Activated T-cell treated with anti-CD3 and anti-CD28 coated beads for 4 hours (primary cell): ENCODE measurements around the gene ZBTB25.
A peak's percentile ranks its signal among the peaks of the same experiment; 100 is the strongest.

Experiments
- DNase-seq: peaks from one replicate; pipeline ENCODE4 v3.0.0-alpha.2; 2020

The ZBTB25 gene

DNA sequence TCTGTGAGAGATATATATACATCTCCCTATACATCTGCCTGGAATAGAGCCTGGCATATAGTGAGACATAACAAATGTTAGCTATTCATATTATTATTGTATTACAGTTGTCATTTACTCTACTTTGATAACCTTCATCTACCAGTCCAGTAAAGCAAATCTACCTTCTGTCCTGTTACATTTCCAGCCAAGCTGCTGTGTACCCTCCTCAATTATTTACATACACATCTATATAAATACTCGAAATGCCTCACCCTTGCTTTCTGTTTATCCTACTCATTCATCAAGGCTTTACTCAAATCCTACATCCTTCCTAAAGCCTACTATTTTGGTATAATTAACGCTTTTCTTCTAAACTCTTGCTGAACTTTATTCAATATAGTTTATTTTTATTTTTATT is 9.6 kb upstream of the ZBTB25 start:
- no peak for DNase-seq

DNA sequence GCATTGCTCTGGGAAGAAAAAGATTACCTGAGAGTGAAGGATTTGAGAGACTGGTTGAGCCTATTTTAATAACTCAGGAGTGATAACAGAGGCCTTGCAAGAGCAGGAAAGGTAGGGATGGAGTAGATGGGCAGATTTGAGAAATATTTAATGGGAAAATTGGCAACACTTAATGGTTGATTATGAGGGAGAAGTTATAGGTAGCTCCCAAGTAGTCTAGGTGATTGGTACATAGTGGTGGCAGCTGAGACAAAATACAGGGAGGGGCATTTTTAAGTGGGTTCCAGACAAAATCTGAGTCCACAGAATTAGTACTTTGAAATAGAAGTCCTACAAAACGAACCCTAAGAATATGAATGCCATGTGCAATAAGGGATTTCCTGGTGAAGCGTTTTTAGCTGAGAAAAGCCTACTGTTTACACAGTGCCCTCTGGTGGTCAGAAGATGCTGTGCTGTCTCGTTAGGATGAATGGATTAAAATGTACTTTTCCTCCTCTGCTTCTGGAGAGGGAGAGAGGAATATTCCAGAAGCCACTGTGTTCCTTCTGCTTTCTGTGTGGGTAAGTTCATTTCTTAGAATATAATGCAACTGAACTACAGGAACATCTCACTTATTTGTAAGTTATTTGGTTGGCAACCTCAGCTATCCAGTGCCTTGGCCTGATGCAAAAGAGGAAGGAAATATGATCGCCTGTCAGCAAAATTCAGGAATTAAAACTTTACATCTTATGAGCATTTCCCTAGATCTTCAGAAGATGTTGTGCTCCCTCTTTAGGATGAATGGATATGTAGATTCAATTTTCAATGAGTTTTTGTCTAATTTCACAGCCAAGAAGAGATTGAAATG is 7.4 kb upstream of the ZBTB25 start:
- DNase-seq, result peak; percentile 58

DNA sequence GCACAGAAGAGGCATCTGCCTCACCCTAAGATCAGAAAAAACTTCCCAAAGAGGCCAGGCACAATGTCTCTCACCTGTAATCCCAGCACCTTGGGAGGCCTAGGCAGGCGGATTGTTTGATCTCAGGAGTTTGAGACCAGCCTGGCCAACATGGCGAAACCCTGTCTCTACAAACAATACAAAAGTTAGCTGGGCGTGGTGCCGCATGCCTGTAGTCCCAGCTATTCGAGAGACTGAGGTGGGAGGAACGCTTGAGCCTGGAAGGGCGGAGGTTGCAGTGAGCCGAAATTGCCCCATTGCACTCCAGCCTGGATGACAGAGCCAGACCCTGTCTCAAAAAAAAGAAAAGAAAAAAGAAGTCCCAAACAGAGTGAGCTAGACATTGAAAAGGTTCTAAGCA is 5.4 kb upstream of the ZBTB25 start:
- no peak for DNase-seq

DNA sequence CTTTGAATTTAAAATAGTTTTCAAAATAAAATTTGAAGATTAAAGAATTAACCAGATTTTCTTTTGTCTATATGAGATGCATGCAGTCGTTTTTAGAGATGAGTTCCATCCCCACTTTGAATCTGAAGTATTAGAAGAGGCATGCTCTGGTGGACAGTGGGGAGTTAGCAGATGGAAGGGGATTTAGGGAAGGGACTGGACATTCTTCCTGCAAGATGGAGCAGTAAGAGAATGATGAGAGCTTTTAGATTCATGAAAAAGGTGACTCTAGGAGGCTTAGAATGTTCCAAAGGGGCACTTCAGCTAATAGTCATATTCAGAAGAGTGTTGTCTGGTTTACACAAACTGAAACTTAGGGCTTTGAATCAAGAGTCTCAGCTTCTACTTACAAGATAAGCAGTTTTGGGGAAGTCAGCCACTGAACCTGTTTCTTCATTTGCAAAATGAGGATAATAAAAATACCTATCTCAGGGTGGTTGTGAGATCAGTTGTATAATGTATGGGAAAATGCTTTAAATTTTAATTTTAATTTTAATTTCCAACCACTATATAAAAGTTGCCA is 4.7 kb upstream of the ZBTB25 start:
- no peak for DNase-seq

DNA sequence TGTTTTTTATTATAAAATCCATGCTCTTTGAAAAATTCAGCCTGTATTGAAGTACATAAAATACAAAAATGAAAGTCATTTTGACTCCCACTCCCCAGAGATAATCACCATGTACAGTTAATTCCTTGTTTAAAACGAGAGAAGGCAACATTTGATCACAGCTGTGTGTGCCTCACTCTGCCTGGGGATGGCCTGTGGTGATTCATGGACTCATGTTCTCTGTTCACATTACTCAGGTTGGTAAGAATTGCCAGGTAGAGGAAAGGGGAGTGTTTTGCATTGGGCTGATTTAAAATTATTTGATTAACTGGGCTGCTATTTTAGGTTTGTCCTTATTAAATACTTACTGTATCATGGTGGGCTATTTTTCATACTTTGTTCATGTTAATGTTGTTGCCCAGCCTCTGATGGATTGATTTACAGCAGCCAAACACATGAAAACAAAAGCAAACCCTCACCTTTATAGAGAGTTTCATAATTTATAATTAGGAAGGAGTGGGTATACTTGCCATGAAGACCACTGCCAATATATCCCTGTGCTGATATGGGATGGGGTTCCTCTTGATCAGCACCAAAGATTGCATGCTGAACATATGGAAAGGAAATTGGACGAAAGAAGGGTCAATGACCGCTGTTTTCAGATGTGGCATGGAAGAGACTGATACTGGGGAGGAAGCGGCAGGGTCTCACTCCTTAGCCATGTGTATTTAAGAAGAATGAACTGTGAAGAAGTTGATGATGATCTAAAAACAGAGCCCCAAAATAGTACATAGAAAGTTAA is 3.9 kb upstream of the ZBTB25 start:
- DNase-seq, result peak; percentile 11

DNA sequence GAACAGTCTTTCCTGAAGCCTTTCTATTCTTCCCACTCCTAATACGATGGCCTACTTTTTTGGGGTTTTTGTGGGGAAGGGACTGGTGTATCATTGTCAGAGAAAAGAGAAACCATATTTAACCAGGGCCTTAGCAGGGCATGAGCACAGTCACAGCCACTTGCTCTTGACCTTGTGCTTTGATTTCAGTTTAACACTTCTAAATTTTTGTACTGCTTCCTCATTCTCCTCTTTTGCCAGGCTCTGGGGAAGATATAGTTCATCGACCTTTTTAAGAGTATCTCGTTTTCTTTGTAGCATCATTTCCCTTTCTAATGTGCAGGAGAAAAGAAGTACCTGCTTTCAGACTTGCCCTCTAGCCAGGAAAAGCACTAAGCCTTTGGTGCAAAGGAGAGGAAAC is 3.1 kb upstream of the ZBTB25 start:
- no peak for DNase-seq

DNA sequence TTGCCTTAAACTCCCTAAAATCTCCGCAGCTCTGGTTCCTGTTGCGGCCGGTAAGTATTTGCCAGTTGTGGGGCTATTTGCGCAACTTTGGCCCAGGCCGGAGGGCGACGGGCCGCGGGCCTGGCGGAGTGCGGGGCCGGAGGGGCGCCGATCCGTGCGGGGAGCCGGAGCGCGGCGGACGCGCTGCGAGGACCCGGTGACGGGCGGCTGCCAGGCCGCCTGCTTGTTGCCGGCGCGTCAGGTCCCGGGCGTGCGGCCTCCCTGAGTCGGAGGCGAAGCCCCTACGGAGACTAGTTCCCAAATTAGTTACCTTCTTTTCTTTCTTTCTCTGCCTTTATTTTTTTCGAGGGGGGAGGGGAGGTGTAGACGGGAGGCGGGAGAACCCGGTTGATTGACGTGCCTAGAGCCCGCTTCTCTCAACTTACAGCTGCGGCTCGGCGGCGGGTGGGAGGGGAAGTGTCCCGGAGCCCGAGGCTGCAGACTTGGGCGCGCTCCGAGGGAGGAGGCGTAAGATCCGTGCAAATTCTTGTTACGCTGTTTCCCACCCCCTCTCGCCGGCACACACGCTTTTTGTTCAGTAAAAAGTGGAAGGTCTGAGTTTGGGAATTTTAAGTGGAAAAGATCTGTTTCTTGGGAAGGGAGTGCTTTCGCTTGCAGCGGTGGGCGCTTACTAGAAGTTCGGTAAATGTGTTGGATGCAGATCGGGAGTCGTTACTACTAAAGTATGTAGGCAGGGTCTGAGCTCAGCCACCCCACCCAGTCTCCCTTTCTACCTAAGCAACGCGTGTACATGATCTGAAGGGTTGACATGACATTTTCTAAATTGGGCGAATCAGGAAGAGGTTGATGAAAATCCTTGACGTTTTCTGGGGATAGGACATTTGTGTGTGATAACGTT is 1.5 kb upstream of the ZBTB25 start:
- DNase-seq, result peak; percentile 77

DNA sequence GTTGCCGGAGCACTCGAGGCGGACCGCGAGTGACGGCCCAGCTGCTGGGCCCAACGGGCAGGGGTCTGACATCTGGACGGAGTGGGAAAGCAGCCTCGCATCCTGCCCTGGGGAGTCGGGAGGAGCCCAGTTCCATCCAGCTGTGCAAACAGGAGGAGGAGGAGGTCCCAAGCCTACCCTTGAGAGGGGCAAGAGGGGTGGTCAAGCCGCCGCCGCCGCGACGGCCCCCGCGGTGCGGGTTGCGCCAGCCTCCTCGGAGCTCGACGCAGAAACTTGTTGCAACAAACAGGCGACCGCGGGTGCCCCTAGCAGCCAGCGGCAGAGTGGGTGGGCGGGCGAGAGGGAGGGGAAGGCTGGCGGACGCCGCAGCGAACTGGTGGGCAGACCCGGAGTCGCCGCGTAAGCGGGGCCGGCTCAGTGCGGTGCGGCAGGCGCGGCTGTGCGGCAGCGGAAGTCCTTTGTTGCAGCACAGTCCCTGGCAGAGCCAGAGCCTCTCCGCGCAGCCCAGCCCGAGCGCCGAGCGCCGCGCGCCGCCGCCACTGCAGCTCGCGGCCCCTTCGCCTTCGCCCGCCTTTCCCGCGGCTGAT is 765 bp upstream of the ZBTB25 start, which contains the start of gene ZBTB1:
Gene ZBTB1, plus strand, starts transcription at position 461 of the 587 bp plus-strand sequence. CDS start 16,735 bp downstream, outside the sequence.
- DNase-seq, result peak; percentile 76

DNA sequence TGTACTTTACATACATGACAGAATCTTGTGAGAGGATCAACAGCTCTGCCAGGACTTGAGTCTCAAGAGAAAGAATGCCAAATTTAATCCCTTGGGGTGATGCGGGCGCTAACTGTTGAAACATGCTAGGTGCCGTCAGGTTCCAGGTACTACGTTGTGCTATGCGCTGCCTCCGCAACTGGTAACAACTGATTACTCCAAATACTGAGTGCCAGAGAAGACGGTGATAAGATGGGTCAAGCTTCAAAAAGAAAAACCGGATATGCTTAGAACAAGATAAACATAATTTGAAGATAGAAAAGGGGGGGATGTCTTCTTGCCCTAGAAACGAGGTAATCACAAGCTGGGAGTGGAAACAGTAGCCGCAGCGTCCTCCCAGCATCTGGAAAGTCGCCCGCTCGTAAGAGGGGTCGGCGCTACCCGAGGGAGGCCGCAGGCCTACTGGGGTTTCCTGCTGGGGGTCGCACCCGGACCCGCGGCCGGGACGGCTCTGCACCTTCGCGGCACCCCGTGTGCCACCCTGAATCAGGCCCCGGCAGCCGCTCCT is 678 bp downstream of the ZBTB25 start:
- DNase-seq, result peak; percentile 25

DNA sequence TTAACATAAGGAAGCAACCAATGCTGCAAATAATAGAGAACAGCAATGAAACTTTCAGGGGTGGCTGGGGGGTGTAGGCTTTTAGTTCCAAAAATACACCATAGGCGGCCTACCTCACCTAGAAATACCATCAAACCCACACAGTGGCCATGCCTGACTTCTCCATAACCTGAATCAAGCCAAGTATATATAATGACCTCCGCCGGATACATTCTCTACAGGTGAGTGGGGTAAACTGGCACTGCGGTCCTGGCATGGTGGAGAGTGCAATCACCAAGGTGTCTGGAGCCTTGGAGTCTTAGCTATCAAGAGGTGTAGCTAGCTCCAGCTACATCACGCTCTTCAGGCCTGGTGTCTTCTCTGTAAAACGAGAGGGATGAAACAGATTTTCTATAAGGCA is 1.2 kb downstream of the ZBTB25 start:
- DNase-seq, result no peak

DNA sequence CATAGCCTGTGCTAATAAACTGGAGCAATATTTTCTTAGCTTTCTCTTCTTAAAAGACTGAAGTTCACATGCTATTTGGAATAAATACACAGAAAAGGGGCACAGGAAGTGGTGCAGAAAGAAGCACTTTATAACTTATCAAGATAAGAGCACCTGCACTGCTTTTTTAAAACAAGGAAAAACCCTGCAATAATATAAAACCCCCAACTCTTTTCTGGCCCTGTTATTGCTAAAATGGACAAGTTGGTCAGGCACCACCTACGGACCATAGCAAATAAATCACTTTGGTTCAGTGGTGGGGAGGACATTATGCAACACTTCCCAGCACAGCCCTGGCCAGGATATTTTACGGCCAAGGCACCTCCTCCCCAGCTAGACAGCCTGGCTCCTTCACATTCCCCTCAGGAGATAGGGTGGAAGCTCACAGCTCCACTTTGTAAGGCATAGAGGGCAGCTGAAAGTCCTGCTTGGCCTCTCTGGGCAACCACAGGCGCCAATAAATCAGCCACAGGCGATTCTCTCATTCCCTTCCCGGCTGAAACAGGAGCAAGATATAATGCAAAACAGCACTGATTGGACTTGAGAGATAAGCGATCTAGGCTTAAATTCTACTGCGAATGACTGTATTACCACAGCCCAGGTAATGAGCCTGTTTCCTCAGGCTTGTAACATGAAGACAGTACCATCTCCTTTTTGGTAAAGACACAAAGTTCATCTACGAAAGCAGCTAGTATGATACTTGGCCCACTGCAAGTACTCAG is 2.0 kb downstream of the ZBTB25 start:
- DNase-seq, result no peak

DNA sequence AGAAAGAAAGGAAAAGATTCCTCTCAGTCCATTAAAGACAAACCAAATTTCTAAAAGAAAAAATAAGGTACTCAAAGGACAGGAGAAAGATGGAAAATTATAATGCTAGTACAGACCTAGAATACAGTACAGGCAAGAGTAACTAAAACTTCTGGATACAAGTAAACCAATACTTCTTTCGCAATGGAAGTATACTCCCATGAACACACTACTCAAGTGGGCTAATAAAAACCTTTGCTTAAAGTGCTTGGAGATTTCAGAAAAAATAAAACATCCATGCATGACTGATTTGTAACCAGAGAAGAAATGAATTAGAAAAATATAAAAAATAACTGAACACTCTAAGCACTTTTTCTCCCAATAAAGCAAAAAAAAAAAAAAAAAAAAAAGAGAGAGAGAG is 3.5 kb downstream of the ZBTB25 start:
- no peak for DNase-seq

DNA sequence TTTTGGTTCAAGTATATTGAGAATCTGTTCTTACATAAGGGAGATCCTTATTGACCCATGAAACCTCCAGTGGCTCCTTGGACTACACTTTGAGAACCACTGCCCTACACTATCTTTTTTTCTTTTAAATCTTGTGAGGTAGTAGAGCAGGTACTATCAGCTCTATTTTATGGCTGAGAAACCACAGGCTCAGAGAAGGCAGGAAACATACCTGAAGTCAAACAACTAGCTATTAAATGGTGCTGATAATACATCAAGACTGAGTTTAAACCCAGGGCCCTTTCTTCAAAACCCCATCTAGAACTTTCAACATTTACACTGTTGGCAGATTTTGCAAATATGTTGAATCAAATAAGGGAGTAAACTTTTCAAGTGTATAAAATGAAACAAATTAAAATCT is 6.9 kb downstream of the ZBTB25 start:
- no peak for DNase-seq

DNA sequence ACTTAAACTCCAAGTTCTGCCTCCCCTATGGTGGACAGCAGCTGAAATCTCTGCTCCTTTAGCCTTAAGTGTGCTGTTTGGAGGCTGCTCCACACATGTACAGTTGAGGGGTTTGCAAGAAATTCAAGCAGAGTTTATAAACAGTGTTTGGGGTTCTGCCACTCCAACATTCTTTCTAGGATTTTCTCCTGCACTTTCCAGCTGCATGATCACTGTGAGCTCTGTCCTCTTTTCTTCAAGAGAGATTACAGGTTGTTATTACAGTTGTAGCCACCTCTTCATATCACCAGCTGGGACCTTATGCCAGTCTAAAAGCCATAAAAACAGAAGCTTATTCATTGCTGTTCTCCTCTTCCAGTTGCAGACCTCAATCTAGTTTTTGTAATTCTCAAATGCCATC is 8.4 kb downstream of the ZBTB25 start:
- no peak for DNase-seq

DNA sequence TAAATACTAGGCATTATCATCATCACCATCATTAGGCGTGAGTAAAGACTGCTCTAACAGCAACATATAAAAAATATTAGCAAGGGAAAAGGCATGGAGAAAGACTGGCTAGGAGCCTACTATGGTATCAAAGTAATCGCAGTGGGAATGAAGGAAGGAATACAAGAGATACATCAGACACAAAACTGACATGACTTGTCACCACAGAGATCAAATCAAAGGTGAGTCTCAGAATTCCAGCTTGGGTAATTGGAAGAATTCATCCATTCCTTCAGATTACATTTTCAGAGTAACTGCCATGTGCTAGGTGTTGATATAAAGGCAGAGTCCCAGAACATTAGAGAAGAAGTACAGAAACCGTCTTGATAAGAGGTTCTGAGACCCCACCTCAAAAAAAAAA is 10.2 kb downstream of the ZBTB25 start:
- no peak for DNase-seq

DNA sequence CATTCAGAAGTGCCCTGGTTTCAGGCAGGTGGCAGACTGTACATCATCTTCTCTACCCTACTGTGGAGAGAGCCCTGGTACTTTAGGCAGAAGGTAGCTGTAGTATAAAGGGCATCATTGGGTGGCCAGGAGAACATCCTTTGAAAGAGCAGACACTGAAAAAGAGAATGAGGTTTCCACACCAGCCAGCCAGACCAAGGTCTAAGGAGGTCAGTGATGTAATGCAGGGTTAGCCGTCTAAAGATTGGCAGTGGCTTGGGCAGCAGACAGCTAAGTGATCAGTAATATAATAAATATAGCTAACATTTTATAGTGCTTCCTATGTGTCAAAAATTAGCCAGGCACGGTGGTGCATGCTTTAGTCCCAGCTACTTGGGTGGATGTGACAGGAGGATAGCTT is 12.0 kb downstream of the ZBTB25 start:
- no peak for DNase-seq

DNA sequence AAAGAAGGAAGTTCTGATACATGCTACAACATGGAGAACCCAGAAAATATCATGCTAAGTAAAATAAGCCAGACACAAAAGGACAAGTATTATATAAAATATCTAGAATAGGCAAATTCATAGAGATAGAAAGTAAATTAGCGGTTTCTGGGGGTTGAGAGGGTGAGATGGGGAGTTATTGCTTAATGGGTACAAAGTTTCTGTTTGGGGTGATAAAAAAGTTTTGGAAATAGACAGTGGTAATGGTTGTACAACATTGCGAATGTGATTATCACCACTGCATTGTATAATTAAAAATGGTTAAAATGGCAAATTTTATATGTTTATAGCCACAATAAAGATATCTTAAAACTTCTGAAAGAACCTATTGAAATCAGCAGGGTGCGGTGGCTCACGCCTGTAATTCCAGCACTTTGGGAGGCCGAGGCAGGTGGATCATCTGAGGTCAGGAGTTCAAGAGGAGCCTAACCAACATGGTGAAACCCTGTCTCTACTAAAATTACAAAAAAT is 15.0 kb downstream of the ZBTB25 start:
- DNase-seq, result no peak

DNA sequence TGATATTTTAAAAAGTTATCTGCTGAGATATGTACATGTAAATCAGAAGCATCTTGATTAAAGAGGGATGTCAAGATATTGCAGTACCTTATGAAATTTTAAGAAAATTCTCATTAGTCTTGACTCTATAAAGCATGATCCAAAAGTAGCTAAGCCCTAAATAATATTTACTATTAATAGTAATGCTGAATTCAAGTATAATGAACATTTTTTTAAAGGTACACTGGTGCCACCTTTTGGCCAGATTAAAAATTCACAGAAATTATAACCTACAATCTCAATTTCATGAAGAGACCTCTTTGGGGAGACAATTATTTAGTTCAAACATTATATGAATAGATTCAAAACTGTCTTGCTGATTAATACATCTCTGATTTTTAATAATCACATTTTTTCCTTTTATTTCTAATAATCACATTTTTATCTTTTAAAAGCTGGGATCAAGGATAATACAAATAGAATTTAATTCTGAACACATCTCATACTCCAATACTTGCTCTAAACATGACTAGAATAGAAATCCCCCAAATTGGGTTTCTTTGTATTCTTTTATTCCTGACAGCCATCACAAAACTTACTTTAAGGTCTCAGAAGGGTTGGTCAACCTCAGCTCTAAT is 24.9 kb downstream of the ZBTB25 start:
- no peak for DNase-seq

DNA sequence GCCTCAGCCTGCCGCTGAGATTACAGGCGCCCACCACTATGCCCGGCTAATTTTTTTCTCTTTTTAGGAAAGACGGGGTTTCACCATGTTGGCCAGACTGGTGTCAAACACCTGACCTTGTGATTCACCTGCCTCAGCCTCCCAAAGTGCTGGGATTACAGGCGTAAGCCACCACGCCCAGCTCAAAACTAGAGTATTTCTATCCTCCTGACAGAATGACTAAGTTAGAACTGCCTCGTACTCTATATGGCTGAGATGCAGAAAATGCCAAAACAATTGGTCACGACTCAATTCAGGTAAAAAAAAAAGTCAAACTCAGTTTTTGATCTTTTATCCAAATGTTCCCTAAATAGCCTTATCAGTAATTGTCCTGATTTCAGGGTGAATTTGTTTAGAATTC is 27.2 kb downstream of the ZBTB25 start:
- DNase-seq, result no peak

DNA sequence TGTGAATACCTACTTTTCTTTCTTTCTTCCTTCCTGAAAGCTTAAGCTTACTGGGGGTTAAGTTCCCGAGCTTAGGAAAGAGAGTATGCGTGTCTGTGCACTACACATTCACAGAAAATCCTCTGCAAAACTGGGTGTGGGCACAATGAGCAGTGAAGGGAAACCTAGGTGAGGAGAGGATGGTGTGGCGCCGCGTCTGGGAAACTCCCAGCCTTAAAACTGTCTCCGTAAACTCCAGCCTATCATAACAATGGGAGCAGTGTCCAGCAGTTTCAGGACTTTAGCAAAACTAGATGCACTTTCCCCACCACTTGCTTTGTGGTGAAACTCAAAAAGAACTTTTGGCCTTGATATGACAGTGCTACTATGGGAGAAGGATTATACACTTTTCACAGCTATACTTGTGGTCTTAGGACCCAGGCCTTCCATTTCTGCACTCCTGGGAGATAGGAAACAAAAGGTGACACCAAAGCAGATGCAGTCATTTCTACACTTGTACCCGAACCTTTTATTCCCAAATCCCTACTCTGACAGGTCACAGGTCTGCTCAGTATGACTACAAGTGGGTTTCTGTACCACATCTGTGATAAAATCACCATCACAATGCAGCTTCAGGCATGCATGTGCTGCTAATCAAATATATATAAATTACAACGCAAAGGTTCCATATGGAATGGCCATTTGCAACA is 27.9 kb downstream of the ZBTB25 start:
- DNase-seq, result no peak
